ENCODE results near the gene ITPRID2. TPM values are rescaled to one million over a fixed set of nuclear protein-coding genes. Genes with fewer than 3 reads are reported as not detected.
A peak's percentile ranks its signal among the peaks of the same experiment; 100 is the strongest.

ITPRID2 gene
- total RNA-seq, 1 donor from 2014 or later, result 191 TPM

GRCh38 chr2:181882246-181883020 lies 9.1 kb upstream of the ITPRID2 start:
- DNase-seq, result no peak

GRCh38 chr2:181884601-181885000 lies 6.9 kb upstream of the ITPRID2 start:
- peak; percentile 60 for DNase-seq

- peak; percentile 52 for DNase-seq
These were observed 6.4 kb upstream of the ITPRID2 start for GRCh38 chr2:181885096-181885495.

GRCh38 chr2:181886192-181886591 lies 5.3 kb upstream of the ITPRID2 start:
- peak; percentile 57 for DNase-seq

- no peak for DNase-seq
These were observed 4.5 kb upstream of the ITPRID2 start for GRCh38 chr2:181887045-181887444.

- no peak for DNase-seq
These were observed 1.8 kb upstream of the ITPRID2 start for GRCh38 chr2:181889776-181890175.

- no peak for DNase-seq
These were observed 1.3 kb upstream of the ITPRID2 start for GRCh38 chr2:181890271-181890670.

- peak; percentile 68 for DNase-seq
These were observed 652 bp downstream of the ITPRID2 start for GRCh38 chr2:181891966-181892798.

- DNase-seq, result peak; percentile 81
These were observed 1.4 kb downstream of the ITPRID2 start for GRCh38 chr2:181892799-181893435.

GRCh38 chr2:181894381-181894780 lies 2.9 kb downstream of the ITPRID2 start:
- DNase-seq, result peak; percentile 31

- no peak for DNase-seq
These were observed 4.3 kb downstream of the ITPRID2 start for GRCh38 chr2:181895818-181896217.

GRCh38 chr2:181896286-181896685 lies 4.8 kb downstream of the ITPRID2 start:
- no peak for DNase-seq

- DNase-seq, result no peak
These were observed 8.6 kb downstream of the ITPRID2 start for GRCh38 chr2:181900007-181900651.

GRCh38 chr2:181902625-181903024 lies 11.1 kb downstream of the ITPRID2 start:
- no peak for DNase-seq

- DNase-seq, result peak; percentile 83
These were observed 12.6 kb downstream of the ITPRID2 start for GRCh38 chr2:181904022-181904632.

- no peak for DNase-seq
These were observed 15.5 kb downstream of the ITPRID2 start for GRCh38 chr2:181907057-181907456.

- no peak for DNase-seq
These were observed 16.1 kb downstream of the ITPRID2 start for GRCh38 chr2:181907635-181908034.

- DNase-seq, result no peak
These were observed 18.7 kb downstream of the ITPRID2 start for GRCh38 chr2:181910028-181910831.

GRCh38 chr2:181911830-181912229 lies 20.3 kb downstream of the ITPRID2 start:
- peak; percentile 31 for DNase-seq

GRCh38 chr2:181915102-181915501 lies 23.6 kb downstream of the ITPRID2 start:
- no peak for DNase-seq
